IPS-NIHi7 (cell line): ENCODE results near the gene ZNF280A.

Experiments used
- DNase-seq: peaks from one replicate; pipeline ENCODE4 v3.0.0; 2012; ENCODE audit warnings: mixed read lengths; ENCODE audit errors: extremely low spot score

ZNF280A gene

GRCh38 chr22:22520020-22520656 lies at the start of gene ZNF280A:
Gene ZNF280A (minus strand): TSS chr22:22520270. CDS start chr22:22515630, 4,640 bp downstream.
- peak; percentile 26 for DNase-seq

GRCh38 chr22:22569218-22569617 lies 49.1 kb upstream of the ZNF280A start:
- DNase-seq = no peak

- DNase-seq = no peak
Measured at GRCh38 chr22:22565981-22566380, 45.9 kb upstream of the ZNF280A start.

- DNase-seq = peak; percentile 86
Measured at GRCh38 chr22:22558972-22559603, 39.0 kb upstream of the ZNF280A start, which contains the start of gene PRAME. Gene PRAME (minus strand): TSS chr22:22559265. CDS start chr22:22556832, 2,433 bp downstream.

DNA sequence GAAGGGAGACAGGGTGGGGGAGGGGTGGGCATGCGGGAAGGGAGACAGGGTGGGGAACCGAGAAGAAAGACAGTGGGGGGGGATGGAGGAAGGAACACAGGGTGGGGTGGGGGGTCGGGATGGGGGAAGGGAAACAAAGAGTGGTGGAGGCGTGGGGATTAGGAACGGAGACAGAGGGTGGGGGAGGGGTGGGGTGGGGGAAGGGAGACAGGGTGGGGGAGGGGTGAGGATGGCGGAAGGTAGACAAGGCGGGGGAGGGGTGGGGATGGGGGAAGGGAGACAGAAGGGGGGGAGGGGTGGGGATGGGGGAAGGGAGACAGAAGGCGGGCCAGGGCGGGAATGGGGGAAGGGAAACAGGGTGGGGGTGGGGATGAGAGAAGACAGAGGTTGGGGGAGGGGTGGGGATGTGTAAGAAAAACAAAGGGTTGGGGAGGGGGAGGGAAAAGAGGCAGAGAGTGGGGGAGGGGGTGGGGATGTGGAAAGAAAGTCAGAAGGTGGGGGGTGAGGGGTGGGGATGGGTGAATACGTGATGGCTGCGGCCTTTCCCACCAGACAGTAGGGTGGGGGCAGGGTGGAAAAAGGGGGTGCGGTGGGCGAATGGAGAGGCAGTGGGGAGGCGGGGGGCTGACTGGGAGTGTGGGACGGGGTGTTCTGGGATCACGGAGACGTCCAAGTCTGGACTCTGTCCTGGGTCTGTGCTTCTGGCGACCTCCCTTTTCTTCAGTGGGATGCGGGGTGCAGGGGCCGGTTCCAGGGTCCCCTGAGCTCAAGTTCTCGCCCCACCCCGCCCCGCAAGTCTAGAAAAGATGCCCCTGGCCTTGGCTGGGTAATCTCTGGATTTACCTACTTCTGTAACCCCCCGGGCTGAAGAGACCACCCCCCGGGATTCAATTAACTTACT lies 38.3 kb upstream of the ZNF280A start:
- DNase-seq = no peak

GRCh38 chr22:22556995-22557925 lies 37.2 kb upstream of the ZNF280A start:
- DNase-seq = no peak

DNA sequence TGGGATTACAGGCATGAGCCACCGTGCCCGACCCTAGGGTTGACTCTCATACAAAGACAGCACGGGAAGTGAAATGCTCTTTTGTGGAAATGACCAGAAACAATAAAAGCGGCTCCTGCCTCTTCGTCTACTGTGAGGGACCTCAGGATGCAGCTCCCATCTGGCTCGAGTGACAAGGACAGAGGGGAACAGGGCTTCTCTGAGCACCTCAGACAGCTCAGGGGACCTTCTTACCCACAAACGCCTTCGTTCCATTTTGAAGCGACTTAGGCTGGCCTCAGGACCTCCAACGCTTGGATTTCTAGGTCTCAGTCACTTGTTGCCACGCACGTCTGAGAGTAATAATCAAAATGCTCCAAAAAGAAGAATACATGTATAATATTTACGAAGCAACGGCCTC lies 36.5 kb upstream of the ZNF280A start:
- DNase-seq = no peak

DNA sequence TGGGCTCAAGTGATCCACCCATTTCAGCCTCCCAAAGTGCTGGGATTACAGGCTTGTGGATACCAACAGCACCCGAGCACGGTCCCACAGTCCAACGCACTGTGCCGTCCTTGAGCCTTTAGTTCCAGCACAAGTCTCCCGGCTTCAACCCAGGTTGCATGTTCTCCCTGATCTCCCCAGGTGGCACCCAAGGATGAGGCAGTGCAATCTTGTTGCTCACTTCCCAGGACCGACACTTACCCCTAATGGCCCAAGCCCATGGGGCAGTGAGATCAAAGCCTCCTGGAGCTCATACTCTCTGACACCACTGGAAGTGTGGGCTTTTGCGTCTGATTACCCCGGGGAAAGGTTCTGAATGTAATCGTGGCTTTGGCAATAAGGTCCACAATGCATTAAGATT lies 35.5 kb upstream of the ZNF280A start:
- DNase-seq = no peak

GRCh38 chr22:22554587-22555284 lies 34.7 kb upstream of the ZNF280A start:
- DNase-seq = no peak

DNA sequence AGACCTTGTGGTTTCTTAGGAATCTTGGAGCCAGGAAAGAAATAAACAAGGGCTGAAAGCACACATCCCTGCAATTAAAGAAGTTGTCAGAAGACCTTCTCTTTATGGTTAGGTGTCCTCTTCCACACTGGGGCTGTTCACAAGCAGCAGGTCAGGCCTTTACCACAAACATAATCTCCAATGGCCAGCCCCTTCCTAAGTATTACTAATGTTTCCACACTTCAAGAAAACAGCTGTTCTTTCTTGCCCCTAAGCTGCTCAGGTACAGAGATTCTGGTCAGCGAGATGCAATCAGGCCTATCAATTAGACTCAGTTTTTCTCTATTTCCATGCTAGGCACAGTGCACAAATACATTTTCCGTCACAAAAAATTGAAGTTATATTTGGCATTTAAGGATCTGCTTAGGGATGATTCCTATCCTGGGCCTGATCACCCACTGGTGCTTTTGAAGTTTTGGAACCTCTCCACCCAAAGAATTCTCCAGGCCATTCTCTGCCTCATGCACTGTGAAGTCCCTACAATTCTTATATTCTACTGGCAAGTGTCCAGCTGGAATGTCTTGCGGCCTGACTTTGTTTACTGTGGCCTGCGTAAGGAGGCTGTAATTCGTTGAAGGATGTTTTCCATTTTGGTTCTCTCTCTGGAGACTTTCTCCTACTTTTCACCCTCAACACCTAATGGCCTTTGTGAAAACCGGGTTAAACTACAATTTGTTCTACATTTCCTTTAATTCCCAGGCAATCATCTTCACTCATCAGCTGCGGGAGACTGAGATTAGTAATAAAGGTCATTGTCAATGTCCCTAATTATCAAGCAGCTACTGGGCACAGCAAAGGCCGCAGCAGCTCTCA lies 33.9 kb upstream of the ZNF280A start:
- DNase-seq = no peak

- DNase-seq = no peak
Measured at GRCh38 chr22:22553141-22553540, 33.1 kb upstream of the ZNF280A start.

DNA sequence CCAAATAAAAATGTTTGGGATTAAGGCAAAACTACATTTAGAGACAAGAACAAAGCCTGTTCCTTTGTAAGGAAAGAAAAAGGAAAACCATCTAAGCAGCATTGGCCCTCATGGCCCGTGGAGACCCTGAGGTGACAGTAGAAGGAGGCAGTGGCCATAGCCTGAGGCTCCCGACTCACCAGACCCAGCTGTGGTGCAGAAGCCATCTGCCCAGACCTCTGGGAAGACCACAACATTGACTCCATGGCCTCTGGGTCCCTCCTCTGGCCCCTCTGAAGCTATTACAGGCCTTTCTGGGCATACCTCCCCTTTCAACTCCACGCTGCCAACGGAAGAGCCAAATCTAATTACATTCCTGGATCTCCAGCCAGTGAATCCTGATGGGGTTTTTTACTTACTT lies 32.6 kb upstream of the ZNF280A start:
- peak; percentile 77 for DNase-seq

DNA sequence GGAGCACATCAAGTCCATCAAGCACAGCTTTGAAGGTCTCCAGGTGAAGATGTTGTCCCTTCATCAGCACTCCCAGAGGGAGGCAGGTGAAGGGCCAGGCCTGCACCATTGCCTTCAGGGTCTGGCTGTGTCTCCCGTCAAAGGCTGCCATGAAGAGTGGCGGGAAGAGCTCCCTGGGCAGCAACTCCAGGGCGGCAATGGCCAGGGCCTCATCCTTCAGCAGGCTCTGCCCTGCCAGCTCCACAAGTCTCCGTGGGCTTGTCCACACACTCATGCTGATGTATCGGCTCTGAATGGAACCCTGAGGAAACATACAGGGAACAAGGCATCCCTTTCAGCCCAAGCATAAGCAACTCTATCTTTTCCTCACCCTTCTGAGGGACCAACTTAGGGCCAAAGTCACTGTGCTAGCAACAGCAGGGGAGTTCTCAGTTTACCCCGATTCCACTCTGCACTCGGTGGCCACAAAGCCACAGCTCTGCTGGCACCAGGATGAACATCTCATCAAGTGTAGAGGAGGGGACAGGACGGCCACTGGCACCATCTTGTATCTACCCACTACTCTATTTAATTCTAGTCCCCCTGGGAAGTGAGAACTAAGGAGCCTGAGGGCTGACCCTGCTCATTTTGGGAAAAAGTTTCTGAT lies 30.8 kb upstream of the ZNF280A start:
- DNase-seq = no peak

- no peak for DNase-seq
Measured at GRCh38 chr22:22548910-22549309, 28.8 kb upstream of the ZNF280A start.

- DNase-seq = no peak
Measured at GRCh38 chr22:22548317-22548716, 28.2 kb upstream of the ZNF280A start.

DNA sequence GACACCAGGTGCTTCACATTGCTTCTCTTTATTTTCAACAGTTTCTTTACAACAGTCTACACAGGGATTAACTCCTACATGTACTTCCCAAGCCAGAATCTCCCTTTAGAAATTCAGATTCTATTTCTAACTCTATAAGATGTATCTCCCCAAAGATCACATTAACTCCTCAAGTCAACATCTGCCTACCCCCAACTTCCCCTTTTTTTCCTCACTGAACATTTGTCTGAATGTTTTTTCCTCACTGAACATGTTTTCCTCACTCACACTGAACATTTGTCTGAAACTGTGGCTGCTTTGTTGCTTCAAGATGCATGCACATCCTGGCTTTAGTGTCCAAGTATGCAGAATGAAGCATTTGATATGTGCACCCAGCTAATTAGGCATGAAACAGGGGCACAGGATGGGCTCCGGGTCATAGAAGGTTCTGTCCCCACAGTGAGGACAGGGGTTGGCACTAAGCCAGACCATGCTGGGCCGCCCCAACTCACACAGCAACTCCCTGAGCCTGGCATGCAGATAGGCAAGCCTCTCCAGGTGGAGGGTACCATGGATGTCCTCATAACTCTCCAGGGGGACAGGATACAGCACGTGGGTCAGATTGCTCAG lies 27.7 kb upstream of the ZNF280A start:
- no peak for DNase-seq

GRCh38 chr22:22547226-22547625 lies 27.2 kb upstream of the ZNF280A start:
- no peak for DNase-seq

DNA sequence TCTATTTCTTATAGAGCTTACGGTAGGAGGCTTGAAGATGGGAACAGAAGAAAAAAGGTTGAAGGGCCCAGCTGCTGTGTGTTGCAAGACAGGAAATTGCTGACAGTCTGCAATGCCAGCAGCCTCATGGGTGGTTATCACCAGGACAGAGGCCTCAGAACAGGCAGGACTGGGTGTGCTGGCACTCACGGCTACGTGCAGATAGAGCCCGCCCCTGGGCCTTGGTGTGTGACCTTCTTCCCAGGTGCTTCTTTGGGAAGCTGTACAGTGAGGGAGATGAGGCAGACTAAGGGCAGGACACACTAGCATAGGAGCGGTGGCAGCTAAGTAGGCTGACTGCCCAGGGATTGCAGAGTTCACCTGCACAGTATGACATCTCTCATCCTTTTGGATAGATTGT lies 26.4 kb upstream of the ZNF280A start:
- DNase-seq = no peak

GRCh38 chr22:22545084-22545483 lies 25.0 kb upstream of the ZNF280A start:
- DNase-seq = no peak
